Measurements from ENCODE around the gene EMC10.

- TF ChIP-seq CTCF (IDR thresholded peaks at IDR 0.05; ENCODE audit: poor library complexity) (no peak), EZH2 (IDR thresholded peaks at IDR 0.05; ENCODE audit: borderline replicate concordance) (no peak), EZH2phosphoT487 (IDR thresholded peaks at IDR 0.05; ENCODE audit: low read depth, severe bottlenecking, unreplicated experiment) (no peak)
Measured at GRCh38 chr19:50513746-50514345, 37.5 kb downstream of the EMC10 start, which contains the start of gene ASPDH.
